ENCODE measurements around the gene KDSR.
"Not testable (repeated sequence)": the region's sequence is repeated elsewhere in the genome, so short reads cannot be mapped to it uniquely, and the experiment has no call there.

The KDSR gene

DNA sequence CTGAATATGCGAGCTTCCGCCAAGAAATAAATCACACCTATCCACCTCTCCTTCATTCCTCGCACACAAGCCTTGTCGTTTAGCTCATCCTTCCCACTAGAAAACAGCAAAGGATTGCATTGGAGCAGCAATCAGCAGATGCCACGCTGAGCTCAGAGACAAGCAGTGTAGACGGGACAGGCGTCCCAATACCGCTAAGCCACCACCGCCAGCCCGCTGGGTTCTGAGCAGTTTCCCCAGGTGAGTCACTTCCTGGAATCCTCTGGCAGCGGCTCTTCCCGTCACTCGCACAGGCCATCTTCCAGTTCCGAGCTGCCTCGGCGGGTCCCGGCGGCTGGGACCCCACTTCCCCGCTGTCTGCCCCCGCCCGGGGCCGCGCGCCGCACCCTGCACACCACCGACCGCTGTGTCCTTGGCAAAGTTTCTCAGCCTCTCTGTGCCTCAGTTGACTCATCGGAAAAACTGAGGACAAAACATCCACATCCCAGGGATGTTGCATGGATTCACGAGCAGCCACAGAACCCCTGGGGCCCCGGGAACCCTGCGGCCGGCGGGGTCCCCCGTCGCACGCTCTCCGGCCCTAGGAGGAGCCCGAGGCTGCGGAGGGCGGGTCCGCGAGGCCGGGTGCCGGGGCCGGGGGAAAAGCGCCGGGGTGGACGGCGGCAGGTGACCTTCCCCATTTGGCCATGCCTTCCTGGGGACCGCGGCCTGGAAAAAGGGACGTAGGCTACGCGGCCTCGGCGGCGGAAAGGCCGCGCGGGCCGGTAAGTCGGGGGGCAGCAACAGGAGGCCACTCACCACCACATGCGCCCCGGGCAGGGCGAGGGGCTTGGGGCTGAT, 573 bp downstream of the KDSR start:
- peak; percentile 63 to 66 for DNase-seq (ENCODE audit: low read depth in 2 of 2)

DNA sequence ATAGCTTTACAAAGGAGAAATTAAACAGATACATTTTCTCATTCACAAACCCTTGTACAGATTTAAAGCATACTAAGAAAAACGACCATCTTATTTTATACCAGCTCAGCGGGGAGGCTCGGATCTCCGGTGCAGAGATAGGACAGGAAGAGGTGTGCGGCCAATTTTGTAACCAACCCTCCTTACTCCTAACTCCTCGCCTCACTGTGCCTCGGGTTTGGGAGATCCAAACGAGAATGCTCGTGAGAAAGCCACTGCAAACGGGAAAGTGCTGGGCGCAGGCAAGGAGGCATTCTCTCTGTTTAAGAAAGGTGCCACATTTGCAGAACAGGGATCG, 1.2 kb downstream of the KDSR start:
- no peak for DNase-seq (ENCODE audit: low read depth in 2 of 2)

DNA sequence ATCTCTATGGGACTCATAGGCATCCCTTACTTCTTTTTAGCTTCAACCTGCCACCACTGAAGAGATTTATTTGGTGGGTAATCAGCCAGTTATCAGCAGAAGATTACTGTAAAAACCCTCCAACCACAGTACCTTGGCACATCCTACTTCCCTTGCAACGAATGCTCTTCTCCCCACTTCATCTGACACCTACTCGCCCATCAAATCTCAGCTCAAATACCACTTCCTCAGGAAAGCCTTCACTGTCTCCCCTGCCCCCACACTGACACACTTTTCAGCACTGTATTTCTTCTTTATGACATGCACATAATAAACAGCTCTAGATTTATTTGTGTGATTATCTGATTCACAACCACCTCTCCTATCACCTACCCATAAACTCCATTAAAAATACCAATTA, 3.1 kb downstream of the KDSR start:
- DNase-seq (ENCODE audit: low read depth in 2 of 2): no peak

DNA sequence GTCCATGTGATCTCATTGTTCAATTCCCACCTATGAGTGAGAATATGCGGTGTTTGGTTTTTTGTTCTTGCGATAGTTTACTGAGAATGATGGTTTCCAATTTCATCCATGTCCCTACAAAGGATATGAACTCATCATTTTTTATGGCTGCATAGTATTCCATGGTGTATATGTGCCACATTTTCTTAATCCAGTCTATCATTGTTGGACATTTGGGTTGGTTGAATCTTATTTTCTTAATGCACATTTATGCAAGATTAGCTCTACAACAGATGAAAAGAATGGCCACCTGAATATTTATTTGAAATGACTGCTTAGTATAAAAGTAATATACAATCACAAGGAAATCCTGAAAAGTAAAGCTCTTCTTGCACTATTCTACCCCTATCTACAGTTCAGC, 3.6 kb downstream of the KDSR start:
- DNase-seq (ENCODE audit: low read depth in 2 of 2): not testable (repeated sequence)

DNA sequence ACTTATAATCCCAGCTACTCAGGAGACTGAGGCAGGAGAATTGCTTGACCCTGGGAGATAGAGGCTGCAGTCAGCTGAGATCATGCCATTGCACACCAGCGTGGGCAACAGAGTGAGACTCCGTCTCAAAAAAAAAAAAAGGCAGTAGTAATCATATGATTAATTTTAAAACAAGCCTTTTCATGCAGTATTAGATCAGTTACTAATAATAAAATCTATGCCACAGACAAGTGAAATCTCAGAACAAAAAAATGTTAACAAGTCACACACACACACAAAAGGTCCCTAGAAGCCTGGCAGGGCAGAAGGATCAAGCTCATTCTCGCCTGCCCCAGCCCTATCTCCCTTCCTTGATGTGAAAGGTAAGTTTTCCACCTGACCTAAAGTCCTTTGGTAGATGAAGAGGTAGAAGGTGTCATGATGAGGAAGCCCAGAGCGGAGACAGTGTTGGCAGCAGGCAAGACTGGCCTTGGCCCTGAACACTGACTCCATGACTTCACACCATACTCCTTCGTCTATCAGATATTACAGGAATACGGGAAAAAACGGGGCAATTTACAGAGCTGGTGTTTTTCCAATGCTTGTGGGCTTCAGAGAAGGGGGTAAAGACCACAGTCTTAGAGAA, 10.6 kb downstream of the KDSR start:
- DNase-seq (ENCODE audit: low read depth in 2 of 2): no peak

DNA sequence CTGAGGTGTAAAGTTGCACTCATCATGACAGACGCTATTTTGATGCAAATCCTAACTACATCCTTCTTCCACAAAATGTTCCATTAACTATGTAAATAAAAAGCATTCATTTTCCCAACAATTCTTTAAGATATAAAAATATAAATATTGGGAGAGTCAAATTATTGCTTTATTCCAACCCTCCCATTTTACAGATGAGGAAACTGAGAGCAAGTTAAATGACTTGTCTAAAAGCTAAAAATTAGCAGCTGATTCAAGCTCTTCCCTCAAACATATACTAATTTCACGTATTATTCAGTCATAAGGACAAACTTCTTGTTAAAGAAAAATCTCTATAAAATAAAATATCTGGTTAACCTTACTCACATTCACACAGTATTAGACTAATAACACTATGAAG, 16.8 kb downstream of the KDSR start:
- DNase-seq (ENCODE audit: low read depth in 2 of 2): no peak

DNA sequence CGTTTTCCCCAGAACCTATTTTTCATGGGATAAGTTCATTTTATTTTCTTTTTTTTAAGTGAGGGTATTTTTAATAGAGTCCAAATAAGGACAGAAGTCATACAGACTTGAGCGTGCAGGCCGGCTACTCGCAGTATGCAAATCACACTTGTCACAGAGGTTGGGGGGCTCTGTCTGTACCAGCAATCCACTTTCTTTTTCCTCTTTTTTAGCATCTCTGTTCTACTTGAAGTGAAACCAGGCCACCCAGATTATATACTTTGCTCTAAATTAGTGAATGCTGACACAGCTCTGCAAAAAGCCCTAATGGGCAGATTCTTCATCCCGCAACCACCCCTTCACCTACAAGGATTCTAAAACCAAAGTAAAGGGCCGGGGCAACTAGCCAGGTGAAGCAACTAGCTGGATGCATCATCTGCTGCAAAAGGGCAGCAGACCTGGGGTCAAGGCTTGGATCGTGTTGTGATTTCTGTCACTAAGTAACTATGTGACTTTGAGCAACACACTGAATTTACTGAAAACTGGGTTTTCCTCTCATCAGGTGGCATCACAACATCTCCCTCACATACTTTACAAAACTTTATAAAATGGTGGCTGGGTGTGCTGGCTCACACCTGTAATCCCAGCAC, 18.4 kb downstream of the KDSR start:
- no peak for DNase-seq (ENCODE audit: low read depth in 2 of 2)

DNA sequence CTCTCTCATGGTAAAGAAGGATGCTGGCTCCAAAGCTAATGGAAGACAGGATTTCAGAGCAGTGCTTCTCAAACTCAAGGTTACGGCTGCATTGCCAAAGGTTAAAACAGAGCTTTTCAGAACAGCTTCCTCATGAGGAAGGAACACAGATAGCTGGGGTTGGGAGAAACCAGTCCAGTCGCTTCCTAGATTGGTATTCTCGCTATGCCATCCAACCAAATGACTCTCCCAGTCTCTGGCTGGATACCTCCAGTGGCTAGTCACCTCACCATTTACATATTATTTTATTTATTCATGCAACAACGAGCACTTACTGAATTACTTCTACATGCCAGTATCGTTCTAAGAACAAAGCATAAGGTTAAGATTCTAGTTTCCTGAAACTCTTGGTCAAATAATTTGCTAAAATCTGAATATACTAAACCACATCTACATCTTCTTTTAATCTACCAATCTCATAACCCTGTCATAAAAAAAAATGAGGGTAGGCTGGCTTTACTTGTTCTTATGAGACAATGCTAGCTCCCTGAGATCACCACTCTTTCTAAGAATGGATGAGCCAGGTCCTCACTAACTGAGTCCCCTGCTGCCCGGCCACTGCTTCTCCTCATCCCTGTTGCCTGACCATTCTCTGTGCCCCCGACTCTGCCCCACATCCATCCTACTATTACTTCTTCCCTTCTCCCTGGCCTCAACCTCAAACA, 20.4 kb downstream of the KDSR start:
- no peak for DNase-seq (ENCODE audit: low read depth in 2 of 2)

DNA sequence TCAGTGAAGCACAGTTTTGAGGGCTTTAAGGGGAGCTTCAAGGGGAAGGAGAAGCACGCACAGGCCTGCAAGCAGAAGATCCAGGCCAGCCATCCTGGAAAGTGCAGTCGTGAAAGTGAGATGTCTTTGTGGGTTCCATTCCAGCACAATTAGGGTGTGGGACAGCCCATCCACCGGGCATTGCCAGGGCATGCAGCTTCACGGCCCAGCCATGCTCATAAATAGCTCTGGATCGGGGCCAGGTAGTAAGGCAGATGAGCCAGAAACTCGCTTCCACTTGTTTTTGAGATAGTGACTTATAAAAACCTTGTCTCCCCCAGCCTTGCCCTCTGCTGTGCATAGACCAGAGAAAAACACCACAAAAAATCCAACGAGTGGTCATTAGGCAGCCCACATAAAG, 21.0 kb downstream of the KDSR start:
- DNase-seq (ENCODE audit: low read depth in 2 of 2): no peak

DNA sequence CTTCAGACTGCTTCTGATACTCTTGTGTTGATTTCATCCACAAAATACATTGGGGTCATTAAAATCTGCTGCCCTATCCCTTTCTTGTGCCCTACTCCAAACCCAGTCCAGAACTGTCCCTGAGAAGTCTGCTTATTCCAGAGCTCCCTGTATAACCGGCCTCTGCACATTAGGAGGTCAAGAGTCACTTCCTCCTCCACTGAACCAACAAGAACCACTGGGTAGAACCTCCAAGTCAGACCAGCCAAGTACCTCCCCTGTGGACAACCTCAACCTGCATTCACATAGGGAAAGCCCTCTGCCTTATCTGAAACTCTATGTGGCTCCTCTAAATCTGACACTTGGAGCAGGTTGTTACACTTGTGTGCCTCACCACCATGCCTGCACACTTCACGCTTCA, 22.1 kb downstream of the KDSR start:
- DNase-seq (ENCODE audit: low read depth in 2 of 2): no peak

DNA sequence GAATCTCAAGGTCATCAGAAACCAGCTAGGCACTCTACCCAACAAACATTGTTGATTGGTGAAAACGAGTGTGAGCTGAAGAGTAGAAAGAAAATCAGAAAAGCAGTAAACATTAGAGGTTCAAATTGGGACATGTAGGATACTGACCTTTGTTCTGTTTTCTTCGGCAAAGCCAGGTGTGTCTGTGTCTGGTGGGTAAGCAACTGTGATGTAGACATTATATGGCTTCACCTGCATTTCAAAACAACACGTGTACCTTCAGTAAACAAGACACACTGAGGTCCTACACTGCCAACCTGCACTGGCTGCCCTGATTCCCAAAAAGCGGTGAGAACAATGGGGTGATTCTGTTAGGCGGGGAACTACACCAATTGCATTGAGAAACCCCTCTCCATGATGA, 22.7 kb downstream of the KDSR start:
- DNase-seq (ENCODE audit: low read depth in 2 of 2): no peak

DNA sequence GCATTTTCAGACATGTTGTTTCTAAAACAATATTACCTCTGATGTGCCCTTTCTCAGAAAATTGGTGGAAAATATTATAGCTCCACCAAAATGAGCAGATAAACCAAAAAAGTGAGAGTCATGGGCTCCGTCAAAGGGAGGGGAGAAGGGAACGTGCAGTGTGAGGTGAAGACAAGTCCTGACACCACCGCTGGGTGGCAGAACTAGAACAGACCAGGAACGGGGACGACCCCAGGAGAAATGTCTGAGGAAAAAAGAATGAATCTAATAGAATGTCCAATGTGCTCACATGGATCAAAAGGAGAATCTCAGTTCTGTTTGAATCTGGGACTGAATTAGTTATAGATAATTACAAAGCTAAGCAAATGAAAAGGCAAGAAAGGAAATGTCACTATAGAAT, 24.8 kb downstream of the KDSR start:
- no peak for DNase-seq (ENCODE audit: low read depth in 2 of 2)

DNA sequence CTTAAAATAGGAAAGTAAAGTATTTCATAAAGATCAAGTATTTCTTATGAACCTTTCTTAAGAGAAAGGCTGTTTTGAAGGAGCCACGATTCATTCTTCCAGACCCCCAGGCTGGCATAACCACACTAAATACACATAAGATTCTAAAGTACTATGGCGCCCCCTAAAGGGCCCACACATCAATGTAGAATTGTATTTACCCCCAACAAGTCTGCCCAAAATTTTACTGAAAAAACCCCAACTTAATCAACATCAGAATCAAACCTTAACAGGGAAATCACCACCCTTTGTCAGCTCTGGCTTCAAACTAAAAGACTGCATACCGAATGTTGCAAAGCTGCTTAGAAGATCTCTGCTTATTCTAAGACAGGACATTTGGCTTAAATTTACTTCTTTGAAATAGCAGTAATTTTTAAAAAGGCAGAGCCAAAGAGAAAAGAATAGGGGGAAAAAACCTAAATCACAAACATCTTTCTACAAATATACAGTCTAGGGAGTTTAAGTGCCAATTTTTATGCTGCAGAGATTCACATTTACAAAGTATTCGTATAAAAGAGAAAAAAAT, 27.0 kb downstream of the KDSR start:
- no peak for DNase-seq (ENCODE audit: low read depth in 2 of 2)

DNA sequence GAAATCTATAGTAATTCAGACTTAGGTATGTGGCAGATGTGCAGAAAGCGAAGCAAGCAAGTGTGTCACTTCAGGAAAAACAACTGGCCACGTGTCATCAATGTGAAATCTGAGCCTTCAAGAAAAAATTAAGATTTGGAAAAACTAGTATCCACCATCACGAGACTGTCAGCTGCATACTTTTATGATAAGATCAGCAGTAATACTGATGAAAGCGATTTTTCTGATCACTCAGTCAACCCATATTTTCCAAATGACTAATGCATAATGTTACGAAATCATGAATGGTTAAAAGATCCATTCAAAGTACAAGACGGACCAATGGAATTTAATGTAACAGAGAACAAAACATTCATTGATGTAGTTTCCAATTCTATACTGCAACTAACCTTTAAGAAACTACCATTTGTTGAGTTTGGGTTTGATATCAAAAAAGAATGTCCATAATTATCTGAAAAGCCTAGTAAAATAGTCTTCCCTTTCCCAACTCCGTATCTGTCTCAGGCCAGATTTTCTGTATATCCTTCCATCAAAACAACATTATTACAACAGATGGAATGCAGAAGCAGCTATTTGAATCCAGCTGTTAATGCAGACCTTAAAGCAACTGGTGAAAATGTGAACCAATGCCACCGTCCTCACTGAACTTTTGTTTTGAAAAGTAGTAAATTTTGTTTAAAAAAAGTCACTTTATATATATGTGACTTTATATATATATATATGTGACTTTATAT, 30.5 kb downstream of the KDSR start:
- DNase-seq (ENCODE audit: low read depth in 2 of 2): no peak

DNA sequence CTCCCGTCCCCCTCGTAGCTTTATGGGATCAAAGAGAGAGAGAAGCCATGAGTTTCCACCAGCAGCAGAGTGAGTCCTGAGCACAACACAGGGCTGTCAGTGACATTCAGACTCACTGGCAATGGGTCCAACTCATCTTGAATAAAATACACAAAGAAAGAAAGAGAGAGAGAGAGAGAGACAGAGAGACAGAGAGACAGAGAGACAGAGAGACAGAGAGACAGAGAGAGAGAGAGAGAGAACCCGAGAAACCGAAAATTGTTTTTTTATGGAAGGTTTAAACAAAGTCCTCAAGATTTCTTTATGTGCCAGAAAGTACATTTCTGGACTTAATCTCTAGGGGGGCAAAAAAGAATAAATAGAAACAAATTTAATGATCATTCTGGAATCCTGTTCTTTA, 35.9 kb downstream of the KDSR start:
- no peak for DNase-seq (ENCODE audit: low read depth in 2 of 2)

DNA sequence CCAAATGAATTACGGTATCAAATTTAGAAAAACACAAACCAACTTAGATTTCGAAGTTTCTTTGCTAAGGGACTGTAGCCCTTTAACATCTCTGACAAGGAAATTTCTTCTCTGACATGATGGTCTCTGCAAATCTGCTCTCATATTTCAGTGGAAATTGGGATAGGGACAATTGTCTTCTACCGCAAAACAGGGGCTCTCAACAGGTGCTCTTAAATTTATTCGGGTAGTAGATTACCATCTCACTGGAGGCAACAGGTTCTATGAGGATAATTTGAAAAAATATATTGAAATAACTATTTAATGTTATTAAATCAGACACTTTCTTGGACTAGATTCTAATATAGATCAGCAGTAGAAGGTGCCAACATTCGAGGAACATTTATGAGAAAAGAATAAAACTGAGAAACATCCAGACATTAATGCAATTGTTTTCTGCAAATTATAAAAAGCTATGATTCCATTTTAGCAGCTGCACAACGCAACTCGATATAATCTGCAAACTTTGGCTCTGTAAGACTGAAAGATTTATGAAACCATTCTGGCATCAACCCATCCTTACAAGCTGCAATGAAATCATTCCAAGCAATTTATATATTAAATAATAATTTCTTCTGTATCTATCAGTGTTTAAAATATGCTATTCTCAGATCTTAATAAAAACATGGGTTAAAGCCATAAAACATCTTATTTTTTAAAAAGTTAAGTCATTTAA, 37.4 kb downstream of the KDSR start:
- no peak for DNase-seq (ENCODE audit: low read depth in 2 of 2)

DNA sequence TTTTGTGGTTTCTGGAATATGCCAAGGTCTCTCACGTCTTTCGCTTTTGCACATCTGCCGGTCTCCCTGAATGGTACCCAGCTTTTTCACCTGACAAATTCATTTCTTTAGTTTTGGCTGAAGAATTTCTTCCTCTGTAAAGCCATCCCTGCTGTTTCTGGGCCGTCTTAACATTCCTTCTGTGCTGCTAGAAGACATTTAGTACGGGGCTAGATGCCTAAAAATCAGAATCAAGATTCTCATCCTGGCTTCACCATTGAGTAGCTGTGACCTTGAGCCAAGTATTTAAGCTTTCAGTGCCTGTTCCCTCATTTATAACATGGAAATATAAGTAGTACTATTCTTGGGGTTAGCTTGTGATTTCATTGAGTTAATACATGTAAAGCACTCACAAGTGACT, 41.0 kb downstream of the KDSR start:
- no peak for DNase-seq (ENCODE audit: low read depth in 2 of 2)

DNA sequence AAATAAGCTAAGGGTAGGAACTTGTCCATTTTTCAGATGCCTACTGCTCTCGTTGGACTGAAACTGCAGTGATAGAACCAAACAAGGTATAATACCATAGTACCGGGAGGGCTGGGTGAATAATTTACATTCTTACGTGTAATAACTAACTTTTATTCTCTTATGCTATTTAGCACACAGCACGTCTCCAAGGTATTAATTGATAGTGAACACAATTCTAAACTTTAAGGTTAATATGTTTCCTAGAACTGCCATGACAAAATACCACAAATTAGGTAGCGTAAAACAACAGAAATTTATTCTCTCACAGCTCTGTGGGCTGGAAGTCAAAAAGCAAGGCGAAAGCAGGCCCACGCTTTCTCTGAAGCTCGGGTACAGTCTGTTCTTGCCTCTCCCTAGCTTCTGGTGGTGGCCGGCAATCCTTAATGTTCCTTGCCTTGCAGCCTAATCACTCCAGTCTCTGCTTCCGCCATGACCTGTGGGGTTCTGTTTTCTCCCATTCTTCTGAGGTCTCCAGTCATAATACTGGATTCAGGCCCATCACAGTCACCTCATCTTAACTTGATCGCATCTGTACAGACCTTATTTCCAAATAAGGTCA, 41.8 kb downstream of the KDSR start:
- DNase-seq (ENCODE audit: low read depth in 2 of 2): no peak

DNA sequence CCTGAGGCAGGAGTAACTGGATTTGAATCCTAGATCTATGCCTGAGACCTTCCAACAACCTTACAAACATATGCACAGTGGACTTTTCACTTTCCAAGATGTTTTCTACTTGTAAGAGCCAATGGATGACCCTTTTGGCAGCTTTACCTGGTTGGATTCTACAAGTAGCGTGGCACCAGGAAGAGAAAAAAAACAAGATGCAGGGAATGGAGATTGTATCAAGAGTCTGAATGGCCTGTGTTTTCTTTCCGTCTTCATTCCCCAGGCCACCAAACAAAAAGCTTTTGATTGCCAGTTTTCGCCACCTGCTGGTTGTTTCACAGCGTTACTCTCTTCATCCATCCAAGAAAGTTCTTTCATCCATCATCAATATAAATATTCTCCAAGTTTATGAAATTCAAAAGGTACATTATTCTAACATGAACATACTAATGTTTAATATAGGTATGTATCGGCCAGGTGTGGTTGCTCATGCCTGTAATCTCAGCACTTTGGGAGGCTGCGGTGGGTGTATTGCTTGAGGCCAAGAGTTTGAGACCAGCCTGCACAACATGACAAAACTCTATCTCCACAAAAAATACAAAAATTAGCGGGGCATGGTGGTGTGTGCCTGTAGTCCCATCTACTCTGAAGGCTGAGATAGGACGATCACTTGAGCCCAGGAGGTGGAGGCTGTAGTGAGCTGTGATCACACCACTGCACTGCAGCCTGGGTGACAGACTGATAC, 43.9 kb downstream of the KDSR start:
- DNase-seq (ENCODE audit: low read depth in 2 of 2): no peak

DNA sequence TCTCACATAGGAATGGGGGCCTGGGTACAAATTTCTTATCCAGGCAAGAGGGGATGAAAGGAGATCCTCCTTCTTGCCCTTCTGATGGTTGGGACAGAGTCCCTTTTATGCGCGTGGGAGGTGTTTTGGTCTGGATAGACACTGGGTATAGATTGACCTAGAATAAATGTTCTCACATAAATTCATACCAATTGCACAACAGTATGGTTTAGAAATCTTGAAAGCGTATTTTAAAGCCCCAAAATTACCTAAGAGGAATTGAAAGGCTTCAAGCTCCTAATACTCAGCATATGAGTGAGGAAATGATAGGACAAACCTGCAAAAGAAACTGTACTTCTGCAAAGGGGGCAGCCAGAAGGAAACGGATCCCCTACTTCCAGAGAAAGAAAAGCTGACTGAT, 44.8 kb downstream of the KDSR start:
- no peak for DNase-seq (ENCODE audit: low read depth in 2 of 2)

Measured in stimulated activated CD8-positive, alpha-beta memory T cell treated with anti-CD3 and anti-CD28 coated beads, Interleukin-15, amount 100 ng/mL, for 48 hours (primary cell).